Measurements from ENCODE around the gene GABRA5.

- TF ChIP-seq POLR2A (IDR thresholded peaks at IDR 0.05; ENCODE audit: low read depth, low read length) (no peak), CTCF (conservative IDR thresholded peaks at IDR 0.05; ENCODE audit: low read depth, low read length) (no peak), SMC3 (IDR thresholded peaks at IDR 0.05; ENCODE audit: low read depth, low read length) (no peak), RFX5 (IDR thresholded peaks at IDR 0.05; ENCODE audit: low read depth, low read length) (no peak), USF2 (IDR thresholded peaks at IDR 0.05; ENCODE audit: low read depth, low read length) (no peak), RAD21 (IDR thresholded peaks at IDR 0.05; ENCODE audit: low read length) (no peak), NFE2L2 (IDR thresholded peaks at IDR 0.05; ENCODE audit: low read depth, low read length) (no peak), MAZ (IDR thresholded peaks at IDR 0.05; ENCODE audit: borderline replicate concordance, low read depth, low read length) (no peak), MXI1 (IDR thresholded peaks at IDR 0.05; ENCODE audit: borderline replicate concordance, low read depth, low read length) (no peak), FOS (IDR thresholded peaks at IDR 0.05; ENCODE audit: low read depth, low read length) (no peak), BHLHE40 (IDR thresholded peaks at IDR 0.05; ENCODE audit: low read depth, low read length) (no peak), CEBPB (IDR thresholded peaks at IDR 0.05; ENCODE audit: low read depth, low read length) (no peak)
- TF ChIP-seq, protein P1, sequence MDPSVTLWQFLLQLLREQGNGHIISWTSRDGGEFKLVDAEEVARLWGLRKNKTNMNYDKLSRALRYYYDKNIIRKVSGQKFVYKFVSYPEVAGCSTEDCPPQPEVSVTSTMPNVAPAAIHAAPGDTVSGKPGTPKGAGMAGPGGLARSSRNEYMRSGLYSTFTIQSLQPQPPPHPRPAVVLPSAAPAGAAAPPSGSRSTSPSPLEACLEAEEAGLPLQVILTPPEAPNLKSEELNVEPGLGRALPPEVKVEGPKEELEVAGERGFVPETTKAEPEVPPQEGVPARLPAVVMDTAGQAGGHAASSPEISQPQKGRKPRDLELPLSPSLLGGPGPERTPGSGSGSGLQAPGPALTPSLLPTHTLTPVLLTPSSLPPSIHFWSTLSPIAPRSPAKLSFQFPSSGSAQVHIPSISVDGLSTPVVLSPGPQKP (IDR thresholded peaks at IDR 0.05; ENCODE audit: borderline replicate concordance, low read depth, low read length) = no peak
Observed at GRCh38 chr15:26928051-26928450, 61.2 kb downstream of the GABRA5 start.

Data from IMR-90 (cell line).